Measurements from ENCODE around the gene TARS1.

- no peak for TF ChIP-seq CTCF (conservative IDR thresholded peaks at IDR 0.05)
- TF ChIP-seq EZH2 (IDR thresholded peaks at IDR 0.05; ENCODE audit: low read depth) = no peak
Observed at GRCh38 chr5:33479311-33479710, 38.5 kb downstream of the TARS1 start.

Data from PC-9 (cell line).